Measurements from ENCODE around the gene PHC1.

DNA sequence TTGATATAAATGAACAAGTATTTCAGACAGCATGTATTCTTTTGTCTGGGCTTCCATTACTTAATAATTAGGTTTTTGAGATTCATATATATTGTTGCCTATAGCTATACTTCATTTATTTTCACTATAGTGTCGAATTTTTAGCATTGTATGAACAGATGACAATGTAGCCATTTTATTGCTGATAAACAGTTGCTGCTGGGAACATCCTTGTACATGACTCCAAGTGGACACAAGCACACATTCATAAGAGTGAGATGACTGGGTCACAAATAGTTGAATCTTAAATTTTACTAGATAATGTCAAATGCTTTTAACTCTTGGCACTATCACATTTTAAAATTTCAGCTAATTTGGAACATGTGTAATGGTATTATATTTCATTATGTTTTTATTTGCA, 19.3 kb upstream of the PHC1 start:
- TF ChIP-seq, protein P1, sequence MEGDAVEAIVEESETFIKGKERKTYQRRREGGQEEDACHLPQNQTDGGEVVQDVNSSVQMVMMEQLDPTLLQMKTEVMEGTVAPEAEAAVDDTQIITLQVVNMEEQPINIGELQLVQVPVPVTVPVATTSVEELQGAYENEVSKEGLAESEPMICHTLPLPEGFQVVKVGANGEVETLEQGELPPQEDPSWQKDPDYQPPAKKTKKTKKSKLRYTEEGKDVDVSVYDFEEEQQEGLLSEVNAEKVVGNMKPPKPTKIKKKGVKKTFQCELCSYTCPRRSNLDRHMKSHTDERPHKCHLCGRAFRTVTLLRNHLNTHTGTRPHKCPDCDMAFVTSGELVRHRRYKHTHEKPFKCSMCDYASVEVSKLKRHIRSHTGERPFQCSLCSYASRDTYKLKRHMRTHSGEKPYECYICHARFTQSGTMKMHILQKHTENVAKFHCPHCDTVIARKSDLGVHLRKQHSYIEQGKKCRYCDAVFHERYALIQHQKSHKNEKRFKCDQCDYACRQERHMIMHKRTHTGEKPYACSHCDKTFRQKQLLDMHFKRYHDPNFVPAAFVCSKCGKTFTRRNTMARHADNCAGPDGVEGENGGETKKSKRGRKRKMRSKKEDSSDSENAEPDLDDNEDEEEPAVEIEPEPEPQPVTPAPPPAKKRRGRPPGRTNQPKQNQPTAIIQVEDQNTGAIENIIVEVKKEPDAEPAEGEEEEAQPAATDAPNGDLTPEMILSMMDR (IDR thresholded peaks at IDR 0.05): no peak
- no peak for TF ChIP-seq POLR2A (IDR thresholded peaks at IDR 0.05)

All from testis (tissue), 2 donors.